Astrocyte (in vitro differentiated cells and primary cell): ENCODE data around the gene LILRA1.

Experiments used
- CTCF ChIP-seq: IDR thresholded peaks from 2 replicates; pipeline ENCODE4 v1.5.1; 2011; ENCODE audit warnings: low read depth, mild to moderate bottlenecking, inconsistent platforms, low read length, moderate library complexity; ENCODE audit not compliant: insufficient read depth
- EZH2 ChIP-seq: IDR thresholded peaks from 2 replicates; pipeline ENCODE4 v1.6.1; 2012; ENCODE audit warnings: mild to moderate bottlenecking, low read length, inconsistent platforms; ENCODE audit not compliant: insufficient read depth

DNA sequence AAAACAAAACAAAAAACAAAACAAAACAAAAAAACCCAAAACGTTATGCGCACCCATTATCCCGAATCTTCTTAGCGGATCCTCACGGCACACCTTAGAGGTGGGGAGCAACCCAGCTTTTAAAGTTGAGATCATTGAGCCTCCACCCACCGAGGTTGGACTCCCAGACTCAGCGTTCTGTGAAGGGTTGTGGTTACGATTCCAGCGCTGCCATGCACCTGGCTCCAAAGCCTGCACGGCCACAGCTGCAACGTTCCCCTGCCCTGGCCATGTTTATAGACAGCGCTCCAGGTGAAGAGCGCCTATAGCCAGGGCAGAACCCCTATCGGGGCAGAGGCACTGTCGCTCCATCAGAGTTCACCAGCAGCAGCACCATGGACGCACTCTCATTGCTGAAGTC is 38.5 kb upstream of the LILRA1 start:
- no peak for TF ChIP-seq CTCF
- no peak for TF ChIP-seq EZH2
